MCF 10A (cell line): ENCODE results near the gene STXBP3. TPM values are rescaled to one million over a fixed set of nuclear protein-coding genes. Genes with fewer than 3 reads are reported as not detected.
"Not testable (repeated sequence)": the region's sequence is repeated elsewhere in the genome, so short reads cannot be mapped to it uniquely, and the experiment has no call there.

Experiments used
- Bru-seq: library from RNA; stranded (reverse); fragments of 400-500 nt; gene quantifications from one replicate; lab custom pipeline; 2021; lab: Mats Ljungman, UMichigan
- BruChase-seq, 2 experiments: library from RNA; stranded (reverse); fragments of 400-500 nt; gene quantifications; one replicate each; lab custom pipeline; 2021; lab: Mats Ljungman, UMichigan
- BruUV-seq: library from RNA; stranded (reverse); fragments of 400-500 nt; replicated peaks from 2 replicates; lab custom pipeline; 2021; lab: Mats Ljungman, UMichigan
- CTCF ChIA-PET: fragments of 300-600 bp; sonication (Branson Sonifier 250); formaldehyde crosslinking; extraction: SDS; loops from one replicate; lab custom pipeline; 2021; ENCODE audit warnings: antibody characterized with exemption, inconsistent platforms; lab: Yijun Ruan, JAX
- POLR2A ChIA-PET: fragments of 300-600, 350-650 bp; sonication (Branson Sonifier 250); formaldehyde crosslinking; extraction: SDS; loops from one replicate; lab custom pipeline; 2020; ENCODE audit warnings: antibody characterized with exemption, inconsistent platforms; lab: Yijun Ruan, JAX
- DNase-seq: peaks from one replicate; pipeline ENCODE4 v3.0.0-alpha.2; 2018; ENCODE audit not compliant: unreplicated experiment
- H3K27ac Mint-ChIP-seq: one replicate; pipeline ENCODE4 v1.8.0; 2022; ENCODE audit warnings: mild to moderate bottlenecking, low read depth, mixed read lengths; ENCODE audit not compliant: unreplicated experiment
- H3K27me3 Mint-ChIP-seq: one replicate; pipeline ENCODE4 v1.8.0; 2022; ENCODE audit warnings: mixed read lengths; ENCODE audit not compliant: insufficient read depth, unreplicated experiment
- H3K36me3 Mint-ChIP-seq: one replicate; pipeline ENCODE4 v1.8.0; 2022; ENCODE audit warnings: mild to moderate bottlenecking, moderate library complexity, mixed read lengths; ENCODE audit not compliant: insufficient read depth, unreplicated experiment
- H3K4me1 Mint-ChIP-seq: one replicate; pipeline ENCODE4 v1.8.0; 2022; ENCODE audit warnings: mixed read lengths; ENCODE audit not compliant: insufficient read depth, unreplicated experiment
- H3K4me3 Mint-ChIP-seq: one replicate; pipeline ENCODE4 v1.8.0; 2022; ENCODE audit warnings: mild to moderate bottlenecking, moderate library complexity, mixed read lengths; ENCODE audit not compliant: unreplicated experiment
- H3K9me3 Mint-ChIP-seq: one replicate; pipeline ENCODE4 v1.8.0; 2022; ENCODE audit warnings: mixed read lengths; ENCODE audit not compliant: unreplicated experiment
- intact Hi-C: fragments of 100-400 bp; cut with micrococcal nuclease; formaldehyde crosslinking; loops from 2 replicates; pipeline ENCODE4 v1.14.1; 2022
- long read RNA-seq: library from polyadenylated mRNA; stranded (forward); transcript quantifications from one replicate; pipeline ENCODE4 v2.0.0, GENCODE V29; 2022
- total RNA-seq: library from RNA; stranded (reverse); gene quantifications from 2 replicates; pipeline ENCODE4 v1.2.3, GENCODE V29; 2022
- TF ChIP-seq, protein P1 (sequence below): fragments of 200-600 bp; IDR thresholded peaks from one replicate; pipeline ENCODE4 v1.8.0; 2022; ENCODE audit warnings: antibody characterized with exemption, mild to moderate bottlenecking; ENCODE audit not compliant: unreplicated experiment

STXBP3 gene, protein sequence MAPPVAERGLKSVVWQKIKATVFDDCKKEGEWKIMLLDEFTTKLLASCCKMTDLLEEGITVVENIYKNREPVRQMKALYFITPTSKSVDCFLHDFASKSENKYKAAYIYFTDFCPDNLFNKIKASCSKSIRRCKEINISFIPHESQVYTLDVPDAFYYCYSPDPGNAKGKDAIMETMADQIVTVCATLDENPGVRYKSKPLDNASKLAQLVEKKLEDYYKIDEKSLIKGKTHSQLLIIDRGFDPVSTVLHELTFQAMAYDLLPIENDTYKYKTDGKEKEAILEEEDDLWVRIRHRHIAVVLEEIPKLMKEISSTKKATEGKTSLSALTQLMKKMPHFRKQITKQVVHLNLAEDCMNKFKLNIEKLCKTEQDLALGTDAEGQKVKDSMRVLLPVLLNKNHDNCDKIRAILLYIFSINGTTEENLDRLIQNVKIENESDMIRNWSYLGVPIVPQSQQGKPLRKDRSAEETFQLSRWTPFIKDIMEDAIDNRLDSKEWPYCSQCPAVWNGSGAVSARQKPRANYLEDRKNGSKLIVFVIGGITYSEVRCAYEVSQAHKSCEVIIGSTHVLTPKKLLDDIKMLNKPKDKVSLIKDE
- 47.4 and 58.4 TPM in 2 replicates for total RNA-seq
- Bru-seq, nascent RNA, result percentile 86 among the genes with signal in this experiment
- percentile 88 among the genes with signal in this experiment for BruChase-seq, experiment 1, labeled RNA remaining after a 6-hour chase
- percentile 86 among the genes with signal in this experiment for BruChase-seq, experiment 2, labeled RNA remaining after a 2-hour chase
- long read RNA-seq, transcript STXBP3-201 (19 exons, 2,478 nt), result major isoform, 107 of 132 reads
- long read RNA-seq, partial matches to known transcripts, result 6 of 132 reads
- long read RNA-seq, other reads (novel, unspliced or antisense), result 19 of 132 reads

DNA sequence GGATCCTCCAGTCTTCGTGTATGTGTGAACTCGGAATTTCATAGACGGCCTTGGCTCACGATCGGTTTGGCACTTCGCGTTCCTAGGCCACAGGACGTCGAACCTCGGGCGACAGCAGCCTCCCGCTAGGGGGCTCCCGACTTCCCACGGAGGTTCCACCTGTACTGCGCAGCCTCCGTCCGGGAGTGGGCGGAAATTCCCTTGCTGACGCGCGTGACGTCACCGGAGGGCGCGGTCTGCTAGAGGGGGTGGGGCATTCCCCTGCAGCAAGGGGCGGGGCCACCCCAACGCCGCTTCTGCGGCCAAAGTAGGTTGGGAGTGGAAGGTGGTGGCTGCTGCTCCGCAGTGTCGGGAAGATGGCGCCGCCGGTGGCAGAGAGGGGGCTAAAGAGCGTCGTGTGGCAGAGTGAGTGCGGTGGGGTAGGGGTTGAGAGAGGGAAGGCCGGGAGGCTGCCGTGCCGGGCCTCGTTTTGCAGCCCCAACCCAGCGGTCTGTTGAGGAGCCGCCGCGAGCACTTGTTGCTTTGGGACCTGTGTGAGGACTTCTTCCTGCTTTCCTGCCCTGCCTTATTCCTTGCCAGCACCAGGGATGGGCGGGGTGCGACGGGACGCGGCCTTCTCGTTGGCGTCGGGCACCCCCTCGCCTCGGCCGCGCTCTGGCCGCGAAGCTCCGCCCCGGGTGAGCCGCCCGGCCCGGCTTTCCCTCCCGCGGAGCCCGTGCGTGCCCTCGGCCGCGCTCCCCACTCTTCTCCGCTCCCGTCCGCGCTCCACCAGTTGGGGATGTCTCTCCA is at the start of gene STXBP3:
TSS of gene STXBP3 (plus strand) at position 293 of the 789 bp plus-strand sequence. CDS start at position 357, 64 bp downstream.
- Mint-ChIP-seq H3K36me3 (peaks cover 11% of the 10 kb centered on the region), H3K9me3 (no peaks in the 10 kb centered on the region), H3K4me1 (peaks cover 12% of the 10 kb centered on the region), H3K27ac (peak within 1 kb of the TSS; percentile 98), H3K27me3 (no peaks in the 10 kb centered on the region), H3K4me3 (peak within 1 kb of the TSS; percentile 92)
- BruUV-seq, result no TSS peak
- CTCF ChIA-PET, result interaction anchor here (0.6 to 1.9 kb wide), 5 partner anchors 18 to 595 kb away, joined by 3 to 9 read pairs (median 3); no protein-coding TSS in a partner anchor
- intact Hi-C loops, result loop anchor here (1.0 to 5.0 kb wide), 7 partner anchors 25 to 234 kb away; partner anchors contain the start of gene PRPF38B
- DNase-seq, result peak; percentile 97
- POLR2A ChIA-PET, result interaction anchor here (0.8 to 5.4 kb wide), 16 partner anchors 10 to 155 kb away, joined by 3 to 99 read pairs (median 4); partner anchors contain the start of gene PRPF38B
- TF ChIP-seq, protein P1, sequence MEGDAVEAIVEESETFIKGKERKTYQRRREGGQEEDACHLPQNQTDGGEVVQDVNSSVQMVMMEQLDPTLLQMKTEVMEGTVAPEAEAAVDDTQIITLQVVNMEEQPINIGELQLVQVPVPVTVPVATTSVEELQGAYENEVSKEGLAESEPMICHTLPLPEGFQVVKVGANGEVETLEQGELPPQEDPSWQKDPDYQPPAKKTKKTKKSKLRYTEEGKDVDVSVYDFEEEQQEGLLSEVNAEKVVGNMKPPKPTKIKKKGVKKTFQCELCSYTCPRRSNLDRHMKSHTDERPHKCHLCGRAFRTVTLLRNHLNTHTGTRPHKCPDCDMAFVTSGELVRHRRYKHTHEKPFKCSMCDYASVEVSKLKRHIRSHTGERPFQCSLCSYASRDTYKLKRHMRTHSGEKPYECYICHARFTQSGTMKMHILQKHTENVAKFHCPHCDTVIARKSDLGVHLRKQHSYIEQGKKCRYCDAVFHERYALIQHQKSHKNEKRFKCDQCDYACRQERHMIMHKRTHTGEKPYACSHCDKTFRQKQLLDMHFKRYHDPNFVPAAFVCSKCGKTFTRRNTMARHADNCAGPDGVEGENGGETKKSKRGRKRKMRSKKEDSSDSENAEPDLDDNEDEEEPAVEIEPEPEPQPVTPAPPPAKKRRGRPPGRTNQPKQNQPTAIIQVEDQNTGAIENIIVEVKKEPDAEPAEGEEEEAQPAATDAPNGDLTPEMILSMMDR, result peak; percentile 89

DNA sequence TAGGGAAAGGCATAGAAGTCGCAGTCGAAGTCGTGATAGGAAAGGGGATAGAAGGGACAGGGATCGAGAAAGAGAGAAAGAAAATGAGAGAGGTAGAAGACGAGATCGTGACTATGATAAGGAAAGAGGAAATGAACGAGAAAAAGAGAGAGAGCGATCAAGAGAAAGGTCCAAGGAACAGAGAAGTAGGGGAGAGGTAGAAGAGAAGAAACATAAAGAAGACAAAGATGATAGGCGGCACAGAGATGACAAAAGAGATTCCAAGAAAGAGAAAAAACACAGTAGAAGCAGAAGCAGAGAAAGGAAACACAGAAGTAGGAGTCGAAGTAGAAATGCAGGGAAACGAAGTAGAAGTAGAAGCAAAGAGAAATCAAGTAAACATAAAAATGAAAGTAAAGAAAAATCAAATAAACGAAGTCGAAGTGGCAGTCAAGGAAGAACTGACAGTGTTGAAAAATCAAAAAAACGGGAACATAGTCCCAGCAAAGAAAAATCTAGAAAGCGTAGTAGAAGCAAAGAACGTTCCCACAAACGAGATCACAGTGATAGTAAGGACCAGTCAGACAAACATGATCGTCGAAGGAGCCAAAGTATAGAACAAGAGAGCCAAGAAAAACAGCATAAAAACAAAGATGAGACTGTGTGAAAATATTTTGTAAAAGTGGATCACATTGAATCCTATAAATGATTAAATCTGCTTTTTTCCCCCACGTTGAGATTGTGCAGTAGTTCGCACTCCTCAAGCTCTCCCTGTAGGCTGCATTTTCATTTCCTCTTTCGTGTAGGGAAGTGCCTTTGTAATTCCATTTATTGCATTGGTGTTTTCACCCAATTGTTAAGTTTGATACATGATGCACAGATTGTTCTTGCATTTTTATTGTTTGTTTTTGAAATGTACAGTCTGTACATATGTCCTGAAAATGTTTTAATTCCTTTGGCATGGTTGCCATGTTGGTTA is 46.8 kb upstream of the STXBP3 start:
- H3K4me3 Mint-ChIP-seq, result no peak overlapping the region
- BruUV-seq, result TSS peak; percentile 46
- ChIA-PET CTCF (no interaction called here), POLR2A (no interaction called here)
- TF ChIP-seq, protein P1, result no peak
- peaks cover 80% of the 10 kb centered on the region for H3K36me3 Mint-ChIP-seq
- no peak overlapping the region for H3K27ac Mint-ChIP-seq
- H3K4me1 Mint-ChIP-seq, result peaks cover 20% of the 10 kb centered on the region
- DNase-seq, result no peak
- H3K9me3 Mint-ChIP-seq, result no peaks in the 10 kb centered on the region
- no peaks in the 10 kb centered on the region for H3K27me3 Mint-ChIP-seq
- intact Hi-C loops, result no loop called here

DNA sequence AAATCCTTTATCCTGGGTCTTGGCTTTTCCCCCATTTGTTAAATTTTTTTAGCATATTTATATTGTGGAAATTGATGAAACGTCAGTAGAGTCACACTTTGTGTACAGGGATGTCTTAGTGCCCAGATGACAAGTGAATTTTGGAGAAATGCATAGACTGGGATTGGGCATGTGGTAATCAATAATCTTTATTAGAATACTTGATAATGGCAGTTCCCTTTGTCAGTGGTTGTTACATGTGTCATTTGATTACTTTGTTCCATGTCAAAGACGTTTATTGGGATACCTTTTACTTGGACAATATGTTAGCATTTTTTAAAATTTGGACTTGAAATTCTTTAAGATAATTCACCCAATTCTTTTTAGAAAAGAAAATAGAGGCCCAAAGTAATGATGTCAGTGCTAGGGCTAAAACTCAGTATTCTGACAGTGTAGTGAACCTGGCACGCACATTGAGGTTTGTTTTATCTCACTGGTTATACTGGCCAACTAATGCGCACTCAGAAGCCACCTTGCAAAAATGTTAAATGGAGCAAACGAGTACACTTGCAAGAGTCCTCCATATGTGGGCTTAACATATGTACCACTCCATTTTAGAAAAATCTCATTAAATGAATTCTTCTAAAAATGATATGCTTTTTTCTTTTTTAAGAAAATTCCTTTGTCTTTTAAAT is 45.2 kb upstream of the STXBP3 start:
- TF ChIP-seq, protein P1, result no peak
- H3K9me3 Mint-ChIP-seq, result no peaks in the 10 kb centered on the region
- H3K27ac Mint-ChIP-seq, result no peak overlapping the region
- intact Hi-C loops, result no loop called here
- H3K4me3 Mint-ChIP-seq, result no peak overlapping the region
- H3K36me3 Mint-ChIP-seq, result peaks cover 68% of the 10 kb centered on the region
- BruUV-seq, result no TSS peak
- ChIA-PET POLR2A (interaction anchor here (1.0 to 5.3 kb wide), 2 partner anchors 8 to 9 kb away, joined by 3 to 86 read pairs; partner anchors contain the start of gene PRPF38B), CTCF (no interaction called here)
- no peaks in the 10 kb centered on the region for H3K27me3 Mint-ChIP-seq
- DNase-seq, result no peak
- peaks cover 20% of the 10 kb centered on the region for H3K4me1 Mint-ChIP-seq

DNA sequence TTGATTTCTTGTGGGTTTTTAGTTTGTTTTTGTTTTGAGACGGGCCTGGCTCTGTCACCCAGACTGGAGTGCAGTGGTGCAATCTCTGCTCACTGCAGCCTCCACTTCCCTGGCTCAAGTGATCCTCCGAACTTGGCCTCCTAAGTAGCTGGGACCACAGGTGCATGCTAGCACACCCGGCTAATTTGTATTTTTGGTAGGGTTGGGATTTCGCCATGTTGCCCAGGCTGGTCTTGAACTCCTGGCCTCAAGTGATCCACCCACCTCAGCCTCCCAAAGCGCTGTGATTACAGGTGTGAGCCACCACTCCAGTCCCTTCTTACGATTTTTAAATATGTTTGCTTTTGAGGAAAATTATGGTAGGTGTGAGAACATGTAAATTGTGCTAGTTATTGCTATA is 44.4 kb upstream of the STXBP3 start:
- H3K27ac Mint-ChIP-seq, H3K9me3 Mint-ChIP-seq, BruUV-seq, intact Hi-C loops, H3K4me3 Mint-ChIP-seq, DNase-seq, H3K27me3 Mint-ChIP-seq: not testable (repeated sequence)
- peaks cover 20% of the 10 kb centered on the region for H3K4me1 Mint-ChIP-seq
- POLR2A ChIA-PET, result interaction anchor here (3.7 to 5.3 kb wide), 2 partner anchors 9 to 18 kb away, joined by 30 to 86 read pairs; partner anchors contain the start of gene PRPF38B
- CTCF ChIA-PET, result interaction anchor here (0.5 kb wide), 1 partner anchor 202 kb away, joined by 3 read pairs; no protein-coding TSS in a partner anchor
- peaks cover 60% of the 10 kb centered on the region for H3K36me3 Mint-ChIP-seq
